ENCODE data around the gene TFAP2A. TPM values are rescaled to one million over a fixed set of nuclear protein-coding genes. Genes with fewer than 3 reads are reported as not detected.

The TFAP2A gene
- polyA plus RNA-seq, 2 of the 4 experiments (the other 2 are of a cell fraction): 13.1 to 26.9 TPM

DNA sequence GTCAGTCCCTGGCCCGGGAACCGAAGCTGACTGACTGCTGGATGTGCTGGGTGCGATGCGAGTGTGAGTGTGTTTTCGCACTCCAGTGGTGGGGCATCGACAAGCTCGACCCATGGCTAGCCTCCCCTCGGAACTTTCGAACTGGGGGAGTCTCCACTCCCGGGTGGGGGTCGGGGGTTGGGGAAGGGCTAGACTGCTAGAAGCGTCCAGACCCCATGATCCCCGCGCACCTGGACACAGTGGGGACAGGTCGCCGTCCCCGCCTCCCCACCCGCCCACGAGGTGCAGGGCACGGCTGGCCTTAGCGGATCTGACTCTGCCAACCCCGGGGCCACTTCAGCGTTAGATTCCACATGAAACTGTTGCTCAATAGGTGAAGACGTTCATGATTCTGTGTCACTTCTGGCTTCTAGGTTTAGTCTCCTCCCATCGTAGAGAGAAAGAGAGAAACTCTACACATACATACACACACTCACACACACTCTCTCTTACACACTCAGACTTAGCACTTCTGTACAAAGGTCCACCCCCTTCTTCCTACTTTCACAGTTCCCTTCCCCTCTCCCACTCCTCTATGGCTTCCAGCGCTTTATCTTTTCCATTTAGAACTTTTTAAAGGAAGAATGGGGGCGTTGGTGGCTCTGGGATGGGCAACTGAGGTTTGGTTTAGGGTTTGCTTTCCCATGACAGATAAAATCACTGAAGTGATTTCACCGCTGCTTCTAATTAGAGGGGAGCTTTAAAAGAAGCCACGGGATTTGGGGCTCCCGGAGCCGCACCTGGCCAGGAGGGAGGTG, 5.1 kb upstream of the TFAP2A start:
- TF ChIP-seq JUNB (IDR thresholded peaks at IDR 0.05) (no peak), MAX (IDR thresholded peaks at IDR 0.05) (no peak), HOXB5 (CRISPR knock-in tag; IDR thresholded peaks at IDR 0.05) (no peak), RARB (CRISPR knock-in tag; IDR thresholded peaks at IDR 0.05) (no peak), FOSB (CRISPR knock-in tag; IDR thresholded peaks at IDR 0.05) (no peak)
- H3K27ac ChIP-seq: no peak overlapping the region
- H3K4me3 ChIP-seq: no peak overlapping the region
- no peak overlapping the region for H3K4me2 ChIP-seq
- H3K9me3 ChIP-seq: no peaks in the 10 kb centered on the region
- CTCF ChIA-PET: interaction anchor here (0.8 kb wide), 1 partner anchor 9 kb away, joined by 3 read pairs; no protein-coding TSS in a partner anchor
- peaks cover 13% of the 10 kb centered on the region; the same call in 2 of the 3 replicates for H3K4me1 ChIP-seq
- 88% methylated on average over 21 of the region's 31 CpGs for WGBS (ENCODE audit: missing lambda C conversion rate)
- ATAC-seq (no peak), FAIRE-seq (no peak), DNase-seq (ENCODE audit: low read depth in 1 of 2, low spot score in 1 of 2) (no peak)
- POLR2A ChIA-PET: no interaction called here

DNA sequence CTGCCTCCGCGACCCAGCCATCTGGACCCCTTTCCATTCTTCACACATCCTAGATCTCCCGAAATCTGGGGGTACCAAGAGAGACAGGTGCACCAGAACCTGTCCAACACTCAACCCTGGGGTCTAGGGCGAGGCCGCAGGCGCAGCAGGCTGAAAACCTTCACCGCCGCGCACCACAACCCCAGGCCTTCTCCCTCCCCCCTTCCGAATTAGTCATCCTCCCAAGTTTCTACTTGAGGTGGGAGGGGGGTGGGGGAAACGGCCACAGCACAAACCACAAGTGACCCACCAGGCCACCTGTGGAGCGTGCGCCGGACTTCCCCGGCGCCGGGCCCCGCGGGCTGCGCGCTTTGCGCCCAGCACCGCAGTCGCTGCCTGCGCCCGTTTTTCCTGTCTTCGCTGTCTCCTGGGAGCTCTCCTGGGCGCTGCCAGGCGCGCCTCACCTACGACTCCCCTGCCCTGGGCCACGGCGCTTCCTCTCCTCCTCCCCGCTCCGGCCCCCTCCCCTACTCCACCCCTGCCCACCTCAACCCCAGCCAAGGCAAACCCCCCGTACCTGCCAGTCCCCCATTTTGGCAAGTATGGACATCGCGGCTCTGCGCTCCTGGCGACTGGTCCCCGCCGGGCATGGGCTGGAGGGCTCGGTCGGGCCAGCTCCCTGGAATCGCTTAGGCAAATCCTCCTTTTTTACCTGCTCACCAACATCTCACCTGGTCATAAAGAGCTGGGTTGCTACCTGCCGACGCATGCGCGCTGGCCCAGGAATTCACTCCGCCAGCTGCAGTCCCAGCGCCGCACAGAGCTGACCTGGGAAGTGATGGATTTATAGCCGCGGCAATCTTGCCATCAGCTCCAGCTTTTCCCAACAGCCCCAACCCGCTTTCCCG, 4.2 kb upstream of the TFAP2A start:
- Histone ChIP-seq H3K4me2 (no peak overlapping the region), H3K27ac (no peak overlapping the region), H3K9me3 (no peaks in the 10 kb centered on the region), H3K4me3 (no peak overlapping the region), H3K4me1 (peaks cover 7% of the 10 kb centered on the region; the same call in 2 of the 3 replicates)
- DNase-seq (ENCODE audit: low read depth in 1 of 2, low spot score in 1 of 2): no peak
- ChIA-PET POLR2A (no interaction called here), CTCF (interaction anchor here (0.8 kb wide), 1 partner anchor 10 kb away, joined by 3 read pairs; no protein-coding TSS in a partner anchor)
- FAIRE-seq: no peak
- 95% methylated on average over 36 of the region's 56 CpGs for WGBS (ENCODE audit: missing lambda C conversion rate)
- ATAC-seq: no peak
- no peak for TF ChIP-seq JUNB (IDR thresholded peaks at IDR 0.05)
- no peak for TF ChIP-seq CHD4 (IDR thresholded peaks at IDR 0.05; ENCODE audit: borderline replicate concordance)
- TF ChIP-seq, protein P1, sequence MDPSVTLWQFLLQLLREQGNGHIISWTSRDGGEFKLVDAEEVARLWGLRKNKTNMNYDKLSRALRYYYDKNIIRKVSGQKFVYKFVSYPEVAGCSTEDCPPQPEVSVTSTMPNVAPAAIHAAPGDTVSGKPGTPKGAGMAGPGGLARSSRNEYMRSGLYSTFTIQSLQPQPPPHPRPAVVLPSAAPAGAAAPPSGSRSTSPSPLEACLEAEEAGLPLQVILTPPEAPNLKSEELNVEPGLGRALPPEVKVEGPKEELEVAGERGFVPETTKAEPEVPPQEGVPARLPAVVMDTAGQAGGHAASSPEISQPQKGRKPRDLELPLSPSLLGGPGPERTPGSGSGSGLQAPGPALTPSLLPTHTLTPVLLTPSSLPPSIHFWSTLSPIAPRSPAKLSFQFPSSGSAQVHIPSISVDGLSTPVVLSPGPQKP (IDR thresholded peaks at IDR 0.05; ENCODE audit: low read depth, low read length): no peak
- no peak for TF ChIP-seq CBX8 (IDR thresholded peaks at IDR 0.05)
- TF ChIP-seq MYC (IDR thresholded peaks at IDR 0.05; ENCODE audit: borderline replicate concordance, low read length): no peak
- no peak for TF ChIP-seq NR3C1 (IDR thresholded peaks at IDR 0.05)
- no peak for TF ChIP-seq BCL3 (IDR thresholded peaks at IDR 0.05)
- TF ChIP-seq CTCF (IDR thresholded peaks at IDR 0.05): no peak

DNA sequence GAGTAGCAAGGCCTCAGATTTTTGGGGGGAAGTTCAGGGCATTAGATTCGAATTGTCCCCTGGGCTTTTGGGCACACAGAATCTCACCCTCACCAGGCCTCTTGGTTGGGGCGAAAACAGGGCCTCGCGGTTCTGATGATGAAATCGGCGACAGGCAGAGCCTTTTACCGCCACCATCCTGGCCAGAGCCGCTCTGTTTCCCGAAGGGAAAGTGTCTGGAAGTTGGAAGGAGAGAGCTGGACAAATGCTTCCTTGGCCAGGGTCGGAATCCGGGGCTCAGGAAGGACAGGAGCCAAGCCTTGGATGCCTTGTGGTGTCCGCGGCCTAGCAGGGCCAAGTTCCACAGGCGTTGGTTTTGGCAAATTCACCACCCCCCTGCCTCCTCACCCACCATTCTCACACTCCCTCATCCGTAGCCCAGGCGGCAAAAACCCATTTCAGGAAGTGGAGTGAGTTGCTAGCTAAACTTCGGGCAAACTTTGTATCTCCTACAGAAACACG, 3.5 kb upstream of the TFAP2A start:
- Histone ChIP-seq H3K9me3 (no peaks in the 10 kb centered on the region), H3K27ac (no peak overlapping the region), H3K4me2 (no peak overlapping the region), H3K4me1 (0 out of 3 replicates have a peak, but pooled peaks cover 3% of the 10 kb centered on the region), H3K4me3 (no peak overlapping the region)
- CTCF ChIA-PET: interaction anchor here (1.4 kb wide), 1 partner anchor 11 kb away, joined by 6 read pairs; no protein-coding TSS in a partner anchor
- ATAC-seq (no peak), DNase-seq (ENCODE audit: low read depth in 1 of 2, low spot score in 1 of 2) (no peak), FAIRE-seq (no peak)
- 88% methylated on average over 18 of the region's 18 CpGs for WGBS (ENCODE audit: missing lambda C conversion rate)
- POLR2A ChIA-PET: no interaction called here
- no peak for TF ChIP-seq CTCF (IDR thresholded peaks at IDR 0.05)
- no peak for TF ChIP-seq KDM1A (IDR thresholded peaks at IDR 0.05; ENCODE audit: low read depth)
- no peak for TF ChIP-seq RCOR1 (IDR thresholded peaks at IDR 0.05; ENCODE audit: low read depth, low read length)
- TF ChIP-seq RNF2 (IDR thresholded peaks at IDR 0.05; ENCODE audit: borderline replicate concordance, low read depth): no peak
- TF ChIP-seq, protein P1 (IDR thresholded peaks at IDR 0.05; ENCODE audit: low read depth, low read length): no peak
- no peak for TF ChIP-seq FOXS1 (CRISPR knock-in tag; IDR thresholded peaks at IDR 0.05)
- TF ChIP-seq, protein P2, sequence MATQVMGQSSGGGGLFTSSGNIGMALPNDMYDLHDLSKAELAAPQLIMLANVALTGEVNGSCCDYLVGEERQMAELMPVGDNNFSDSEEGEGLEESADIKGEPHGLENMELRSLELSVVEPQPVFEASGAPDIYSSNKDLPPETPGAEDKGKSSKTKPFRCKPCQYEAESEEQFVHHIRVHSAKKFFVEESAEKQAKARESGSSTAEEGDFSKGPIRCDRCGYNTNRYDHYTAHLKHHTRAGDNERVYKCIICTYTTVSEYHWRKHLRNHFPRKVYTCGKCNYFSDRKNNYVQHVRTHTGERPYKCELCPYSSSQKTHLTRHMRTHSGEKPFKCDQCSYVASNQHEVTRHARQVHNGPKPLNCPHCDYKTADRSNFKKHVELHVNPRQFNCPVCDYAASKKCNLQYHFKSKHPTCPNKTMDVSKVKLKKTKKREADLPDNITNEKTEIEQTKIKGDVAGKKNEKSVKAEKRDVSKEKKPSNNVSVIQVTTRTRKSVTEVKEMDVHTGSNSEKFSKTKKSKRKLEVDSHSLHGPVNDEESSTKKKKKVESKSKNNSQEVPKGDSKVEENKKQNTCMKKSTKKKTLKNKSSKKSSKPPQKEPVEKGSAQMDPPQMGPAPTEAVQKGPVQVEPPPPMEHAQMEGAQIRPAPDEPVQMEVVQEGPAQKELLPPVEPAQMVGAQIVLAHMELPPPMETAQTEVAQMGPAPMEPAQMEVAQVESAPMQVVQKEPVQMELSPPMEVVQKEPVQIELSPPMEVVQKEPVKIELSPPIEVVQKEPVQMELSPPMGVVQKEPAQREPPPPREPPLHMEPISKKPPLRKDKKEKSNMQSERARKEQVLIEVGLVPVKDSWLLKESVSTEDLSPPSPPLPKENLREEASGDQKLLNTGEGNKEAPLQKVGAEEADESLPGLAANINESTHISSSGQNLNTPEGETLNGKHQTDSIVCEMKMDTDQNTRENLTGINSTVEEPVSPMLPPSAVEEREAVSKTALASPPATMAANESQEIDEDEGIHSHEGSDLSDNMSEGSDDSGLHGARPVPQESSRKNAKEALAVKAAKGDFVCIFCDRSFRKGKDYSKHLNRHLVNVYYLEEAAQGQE (IDR thresholded peaks at IDR 0.05): no peak
